Gastrocnemius medialis (tissue), 4 donors: Measurements from ENCODE around the gene SYPL1. TPM values are rescaled to one million over a fixed set of nuclear protein-coding genes. Genes with fewer than 3 reads are reported as not detected.

Source experiments
- ATAC-seq, 2 donors: fragments of 150-250 bp; one replicate each; pipeline ENCODE4 v1.9.1; 2016
- DNase-seq, 2 donors: peaks; one replicate each; pipeline ENCODE4 v3.0.0-alpha.2; 2019
- H3K27ac ChIP-seq, 4 donors: fragments of 200-600 bp; sonication (generic); 1 replicate in 1 of 4; 2 replicates in 3 of 4; pipeline ENCODE4 v1.5.1; 2016 to 2018; ENCODE audit warnings: mild to moderate bottlenecking in 2 of 4, moderate library complexity in 1 of 4
- H3K27me3 ChIP-seq, 3 donors: fragments of 200-600 bp; sonication (generic) in 2 of 3; 1 replicate in 1 of 3; 2 replicates in 2 of 3; pipeline versions ENCODE4 v1.5.1 to v1.6.0; 2016 to 2019; ENCODE audit warnings: mild to moderate bottlenecking in 1 of 3, moderate library complexity in 1 of 3
- H3K36me3 ChIP-seq, 2 donors: fragments of 200-600 bp; sonication (generic) in 1 of 2; one replicate each; pipeline ENCODE4 v1.5.1; 2017 to 2018
- H3K4me1 ChIP-seq, 2 donors: fragments of 200-600 bp; sonication (generic) in 1 of 2; one replicate each; pipeline ENCODE4 v1.5.1; 2016 to 2017; ENCODE audit warnings: mild to moderate bottlenecking in 2 of 2
- H3K4me3 ChIP-seq, 4 donors: fragments of 200-600 bp; sonication (generic) in 3 of 4; 1 replicate in 1 of 4; 2 replicates in 3 of 4; pipeline ENCODE4 v1.5.1; 2016 to 2019; ENCODE audit warnings: mild to moderate bottlenecking in 2 of 4
- H3K9me3 ChIP-seq, 3 donors: fragments of 200-600 bp; sonication (generic) in 2 of 3; 1 replicate in 1 of 3; 2 replicates in 2 of 3; pipeline ENCODE4 v1.5.1; 2016 to 2019
- POLR2A ChIP-seq, 2 donors: fragments of 450-650 bp; IDR thresholded peaks; one replicate each; pipeline ENCODE4 v1.6.1; 2017; ENCODE audit warnings: antibody characterized with exemption in 2 of 2, mild to moderate bottlenecking in 2 of 2, moderate library complexity in 2 of 2
- in situ Hi-C, 4 donors: fragments of 200-750 bp; cut with MboI; loops; one replicate each; pipeline versions ENCODE4 v1.15.0 to v1.8.0; 2017; ENCODE audit warnings: low sequenced_read_pairs in 4 of 4
- intact Hi-C: fragments of 100-400 bp; cut with DNase I; formaldehyde crosslinking; loops from one replicate; pipeline ENCODE4 v1.15.1; 2023; ENCODE audit warnings: low total_unique reads
- total RNA-seq, 4 donors: library from RNA; depleted of rRNA; stranded (reverse); fragments of >200 nt; gene quantifications; one replicate each; pipeline versions ENCODE4 v1.1.0 to v1.2.3, GENCODE V29; 2016
- TF ChIP-seq, protein P1 (sequence below), 5 experiments: fragments of 450-650 bp in 3 of 5; fragments of 200-600 bp in 2 of 5; sonication (generic) in 2 of 5; IDR thresholded peaks in 4 of 5; conservative IDR thresholded peaks in 1 of 5; 1 replicate in 4 of 5; 2 replicates in 1 of 5; pipeline ENCODE4 v1.5.1; 2016 to 2019; ENCODE audit warnings: antibody characterized with exemption in 5 of 5, mild to moderate bottlenecking in 3 of 5, moderate library complexity in 3 of 5

The SYPL1 gene
- total RNA-seq, 4 donors from 2014 or later, result 81.5 to 90.9 (median 83.2) TPM

DNA sequence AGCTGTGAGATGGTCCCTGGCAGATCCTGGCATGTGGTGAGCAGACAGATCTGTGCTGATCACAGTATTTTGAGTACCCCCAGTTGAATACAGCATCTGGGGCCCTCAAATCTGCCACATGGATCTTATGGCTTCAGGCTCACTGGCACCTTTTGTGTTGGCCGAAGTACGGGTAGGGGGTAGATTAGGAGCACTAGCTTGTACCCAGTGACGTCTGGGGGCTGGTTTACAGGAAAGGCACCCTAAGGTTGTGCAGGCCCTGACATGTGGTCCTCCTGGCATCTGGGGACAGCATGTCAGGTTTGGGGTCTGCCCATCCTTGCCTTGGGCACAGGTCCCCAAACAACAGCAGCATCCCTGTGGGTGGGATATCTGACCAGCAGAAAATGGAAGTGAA is 53.2 kb downstream of the SYPL1 start:
- ATAC-seq (no peak), DNase-seq (no peak)
- Histone ChIP-seq H3K36me3 (no peaks in the 10 kb centered on the region), H3K9me3 (no peaks in the 10 kb centered on the region), H3K27ac (no peak overlapping the region), H3K4me1 (peaks cover 0 to 5% of the 10 kb centered on the region in 2 donors), H3K4me3 (no peak overlapping the region), H3K27me3 (no peaks in the 10 kb centered on the region)
- TF ChIP-seq, protein P1, sequence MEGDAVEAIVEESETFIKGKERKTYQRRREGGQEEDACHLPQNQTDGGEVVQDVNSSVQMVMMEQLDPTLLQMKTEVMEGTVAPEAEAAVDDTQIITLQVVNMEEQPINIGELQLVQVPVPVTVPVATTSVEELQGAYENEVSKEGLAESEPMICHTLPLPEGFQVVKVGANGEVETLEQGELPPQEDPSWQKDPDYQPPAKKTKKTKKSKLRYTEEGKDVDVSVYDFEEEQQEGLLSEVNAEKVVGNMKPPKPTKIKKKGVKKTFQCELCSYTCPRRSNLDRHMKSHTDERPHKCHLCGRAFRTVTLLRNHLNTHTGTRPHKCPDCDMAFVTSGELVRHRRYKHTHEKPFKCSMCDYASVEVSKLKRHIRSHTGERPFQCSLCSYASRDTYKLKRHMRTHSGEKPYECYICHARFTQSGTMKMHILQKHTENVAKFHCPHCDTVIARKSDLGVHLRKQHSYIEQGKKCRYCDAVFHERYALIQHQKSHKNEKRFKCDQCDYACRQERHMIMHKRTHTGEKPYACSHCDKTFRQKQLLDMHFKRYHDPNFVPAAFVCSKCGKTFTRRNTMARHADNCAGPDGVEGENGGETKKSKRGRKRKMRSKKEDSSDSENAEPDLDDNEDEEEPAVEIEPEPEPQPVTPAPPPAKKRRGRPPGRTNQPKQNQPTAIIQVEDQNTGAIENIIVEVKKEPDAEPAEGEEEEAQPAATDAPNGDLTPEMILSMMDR (IDR thresholded peaks at IDR 0.05 in 4 of 5, conservative IDR thresholded peaks at IDR 0.05 in 1 of 5), result no peak
- TF ChIP-seq POLR2A (IDR thresholded peaks at IDR 0.05), result no peak
- in situ Hi-C loops, result loop anchor here (5.0 to 25.0 kb wide), 4 partner anchors 93 to 403 kb away; partner anchors contain the start of gene NAMPT (in 1 of the 4)
- intact Hi-C loops, result no loop called here

DNA sequence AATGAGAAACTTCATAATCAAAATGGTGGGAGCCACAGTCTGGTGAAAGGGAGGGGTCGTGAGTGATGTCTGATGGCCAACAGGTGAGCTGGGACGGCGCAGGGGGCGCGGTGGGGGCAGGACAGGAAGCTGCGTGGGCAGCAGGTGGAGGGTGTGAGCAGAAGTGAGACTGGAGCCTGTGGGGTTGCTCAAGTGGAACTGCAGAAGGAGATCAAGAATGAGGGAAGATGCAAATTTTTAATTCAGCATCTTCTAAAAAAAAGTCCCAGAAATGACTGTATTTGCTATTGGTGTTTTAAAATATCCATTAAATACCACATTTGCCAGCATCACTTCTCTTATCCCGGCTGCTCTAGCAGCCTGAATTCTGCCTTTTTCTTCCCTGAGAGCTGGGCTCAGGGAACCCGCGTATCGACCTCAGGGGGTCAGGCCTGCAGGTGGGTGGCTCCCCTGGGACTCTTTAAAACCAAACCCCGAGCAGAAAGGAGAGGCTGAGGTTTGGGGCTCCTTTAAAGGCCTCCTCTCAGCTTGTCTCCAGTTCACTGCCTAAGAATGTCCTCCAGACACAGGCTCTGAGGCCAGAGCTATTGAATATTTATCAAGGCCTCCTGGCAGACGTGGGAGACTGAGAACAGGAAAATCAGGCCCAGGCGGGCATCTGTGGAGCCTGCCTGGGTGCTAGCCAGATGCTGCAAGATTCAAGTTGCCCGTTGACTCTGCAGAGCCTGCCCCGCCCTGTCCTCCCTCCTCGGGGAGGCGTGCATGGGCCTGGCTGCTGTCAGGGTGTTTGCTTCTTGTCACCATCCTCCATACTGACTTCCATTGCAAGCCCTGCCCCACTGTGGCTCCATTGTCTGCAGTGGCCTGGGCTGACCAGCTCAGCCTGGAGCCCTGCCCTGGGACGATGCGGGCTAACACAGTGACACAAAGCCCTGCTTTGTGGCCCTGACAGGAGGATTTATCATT is 53.9 kb downstream of the SYPL1 start:
- Histone ChIP-seq H3K4me1 (peaks cover 0 to 4% of the 10 kb centered on the region in 2 donors), H3K4me3 (no peak overlapping the region), H3K27ac (no peak overlapping the region), H3K27me3 (no peaks in the 10 kb centered on the region), H3K9me3 (no peaks in the 10 kb centered on the region), H3K36me3 (no peaks in the 10 kb centered on the region)
- no peak for TF ChIP-seq POLR2A (IDR thresholded peaks at IDR 0.05)
- TF ChIP-seq, protein P1 (IDR thresholded peaks at IDR 0.05 in 4 of 5, conservative IDR thresholded peaks at IDR 0.05 in 1 of 5), result no peak
- in situ Hi-C loops, result loop anchor here (5.0 to 25.0 kb wide), 4 partner anchors 94 to 404 kb away; partner anchors contain the start of gene NAMPT (in 1 of the 4)
- intact Hi-C loops, result loop anchor here (1.0 kb wide), 1 partner anchor 96 kb away; no protein-coding TSS in a partner anchor
- no peak for ATAC-seq
- peak in 1 of 2 donors; percentile 32 for DNase-seq

DNA sequence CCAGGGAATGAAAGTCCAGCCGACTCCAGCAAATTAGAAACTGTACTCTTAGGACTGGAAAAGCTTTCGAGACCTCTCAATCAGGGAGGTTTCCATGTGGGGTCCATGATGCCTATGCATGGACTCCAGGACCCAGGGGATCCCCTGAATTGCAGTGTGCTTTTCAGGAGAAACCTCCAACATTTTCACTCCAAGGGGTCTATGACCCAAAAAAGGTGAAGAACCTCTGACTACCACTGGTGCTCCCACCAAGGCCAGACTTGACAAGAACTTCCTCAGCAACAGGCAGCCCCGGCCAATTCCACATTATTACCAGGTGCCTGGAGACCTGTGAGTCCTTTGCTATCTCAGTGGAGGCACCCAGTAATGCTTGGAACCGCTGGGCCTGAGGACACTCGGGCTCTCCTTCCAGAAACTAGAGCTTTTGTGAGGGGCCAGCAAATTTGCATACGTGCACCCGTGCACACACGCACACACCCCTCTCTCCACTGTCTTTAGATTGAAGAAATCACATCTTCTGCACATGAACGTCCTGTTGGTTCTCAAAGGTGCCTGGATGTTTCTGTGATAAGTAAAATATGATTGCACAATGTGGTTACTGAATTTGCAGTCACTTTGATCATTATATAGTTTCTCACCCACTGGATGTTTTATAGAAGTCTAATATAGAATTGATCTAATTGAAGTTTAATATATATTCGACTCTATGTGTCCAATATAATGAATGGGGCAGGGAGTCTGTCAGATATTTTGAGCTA is 54.7 kb downstream of the SYPL1 start:
- Histone ChIP-seq H3K36me3 (no peaks in the 10 kb centered on the region), H3K9me3 (no peaks in the 10 kb centered on the region), H3K27ac (no peak overlapping the region), H3K27me3 (no peaks in the 10 kb centered on the region), H3K4me3 (no peak overlapping the region), H3K4me1 (peaks cover 0 to 4% of the 10 kb centered on the region in 2 donors)
- intact Hi-C loops, result loop anchor here (1.0 kb wide), 1 partner anchor 97 kb away; no protein-coding TSS in a partner anchor
- DNase-seq, result no peak
- ATAC-seq, result no peak
- in situ Hi-C loops, result loop anchor here (5.0 to 25.0 kb wide), 4 partner anchors 95 to 405 kb away; partner anchors contain the start of gene NAMPT (in 1 of the 4)
- TF ChIP-seq, protein P1 (IDR thresholded peaks at IDR 0.05 in 4 of 5, conservative IDR thresholded peaks at IDR 0.05 in 1 of 5), result no peak
- no peak for TF ChIP-seq POLR2A (IDR thresholded peaks at IDR 0.05)

DNA sequence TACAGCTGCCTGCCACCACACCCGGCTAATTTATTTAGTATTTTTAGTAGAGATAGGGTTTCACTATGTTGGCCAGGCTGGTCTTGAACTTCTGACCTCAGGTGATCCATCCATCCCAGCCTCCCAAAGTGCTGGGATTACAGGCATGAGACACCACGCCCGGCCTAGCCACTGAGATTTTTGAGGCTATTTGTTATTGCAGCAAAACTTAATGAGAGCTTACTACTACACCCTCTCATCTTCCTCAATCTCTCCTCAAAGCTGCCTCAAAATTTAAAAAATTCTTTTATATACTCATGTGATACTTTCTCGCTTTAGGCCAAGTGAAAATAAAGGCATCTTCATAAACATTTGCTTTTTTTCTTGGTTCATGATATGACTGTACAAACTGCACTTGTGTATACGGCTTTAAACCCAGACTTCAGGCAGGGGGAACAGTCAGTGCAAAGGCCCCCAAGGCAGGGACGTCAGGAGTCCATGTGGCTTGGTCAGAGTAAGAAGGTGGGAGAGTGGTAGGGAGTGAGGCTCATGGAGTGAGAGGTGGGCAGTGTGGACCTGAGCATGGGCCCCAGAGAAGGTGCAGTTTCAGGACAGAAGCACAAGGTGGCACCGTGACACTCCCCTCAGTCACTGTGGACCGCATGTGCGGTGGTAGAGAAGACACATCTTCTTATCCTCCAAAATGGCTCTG is 55.5 kb downstream of the SYPL1 start:
- TF ChIP-seq, protein P1 (IDR thresholded peaks at IDR 0.05 in 4 of 5, conservative IDR thresholded peaks at IDR 0.05 in 1 of 5), result peak; percentile 88 to 92 (median 90)
- no peak for TF ChIP-seq POLR2A (IDR thresholded peaks at IDR 0.05)
- peak; percentile 62 to 71 for DNase-seq

More for the DNA sequence above, 55.5 kb downstream of the SYPL1 start:
- intact Hi-C loops (loop anchor here (1.0 kb wide), 1 partner anchor 98 kb away; no protein-coding TSS in a partner anchor), in situ Hi-C loops (loop anchor here (5.0 to 25.0 kb wide), 4 partner anchors 96 to 406 kb away; partner anchors contain the start of gene NAMPT (in 1 of the 4))
- Histone ChIP-seq H3K4me3 (no peak overlapping the region), H3K27me3 (no peaks in the 10 kb centered on the region), H3K27ac (no peak overlapping the region), H3K36me3 (no peaks in the 10 kb centered on the region), H3K9me3 (no peaks in the 10 kb centered on the region), H3K4me1 (peaks cover 0 to 4% of the 10 kb centered on the region in 2 donors)
- peak; percentile 92 to 98 for ATAC-seq
